HepG2 (cell line): ENCODE measurements around the gene DHTKD1. TPM values are rescaled to one million over a fixed set of nuclear protein-coding genes. Genes with fewer than 3 reads are reported as not detected.

Experiments used
- AGO2 ChIP-seq: fragments of 200-400 bp; formaldehyde crosslinking; optimal IDR thresholded peaks from 2 replicates; pipeline ENCODE3; 2017; ENCODE audit warnings: mild to moderate bottlenecking, low read depth, low read length, moderate library complexity
- ARNTL ChIP-seq: sonication (generic); formaldehyde crosslinking; IDR thresholded peaks from 2 replicates; pipeline ENCODE4 v1.4.0; 2020; ENCODE audit warnings: mild to moderate bottlenecking, missing genetic modification reagents
- CREB1 ChIP-seq, 2 experiments: fragments of 450-650 bp in 1 of 2; IDR thresholded peaks; 2 replicates each; pipeline ENCODE4 v1.6.1; 2016 to 2017; ENCODE audit warnings: control low read depth in 1 of 2, mild to moderate bottlenecking in 1 of 2, missing compliant biosample characterization in 1 of 2, missing genetic modification characterization in 1 of 2
- ELF1 ChIP-seq: sonication (generic); formaldehyde crosslinking; IDR thresholded peaks from 2 replicates; pipeline ENCODE4 v1.4.0; 2020; ENCODE audit warnings: missing genetic modification reagents
- FOXP1 ChIP-seq, 2 experiments: fragments of 450-650 bp in 1 of 2; IDR thresholded peaks; 2 replicates each; pipeline ENCODE4 v1.6.1; 2017 to 2018; ENCODE audit warnings: antibody characterized with exemption in 1 of 2
- HDAC1 ChIP-seq: sonication (generic); formaldehyde crosslinking; IDR thresholded peaks from 2 replicates; pipeline ENCODE4 v1.5.1; 2020; ENCODE audit warnings: mild to moderate bottlenecking, missing genetic modification reagents
- IKZF5 ChIP-seq: IDR thresholded peaks from 2 replicates; pipeline ENCODE4 v1.6.1; 2018; ENCODE audit warnings: missing genetic modification reagents, mild to moderate bottlenecking, missing compliant biosample characterization
- KLF11 ChIP-seq: IDR thresholded peaks from 2 replicates; pipeline ENCODE4 v1.6.1; 2016; ENCODE audit warnings: missing compliant biosample characterization
- KLF12 ChIP-seq: sonication (generic); formaldehyde crosslinking; IDR thresholded peaks from 2 replicates; pipeline ENCODE4 v1.4.0; 2020; ENCODE audit warnings: missing genetic modification reagents, borderline replicate concordance
- MLX ChIP-seq: IDR thresholded peaks from 2 replicates; pipeline ENCODE4 v1.6.1; 2016
- RBFOX2 ChIP-seq: fragments of 200-400 bp; formaldehyde crosslinking; IDR thresholded peaks from 2 replicates; pipeline ENCODE4 v1.6.1; 2017; ENCODE audit warnings: low read depth, mild to moderate bottlenecking, low read length
- RXRA ChIP-seq: sonication (generic); formaldehyde crosslinking; IDR thresholded peaks from 2 replicates; pipeline ENCODE4 v1.5.1; 2020; ENCODE audit warnings: missing genetic modification reagents
- TFDP2 ChIP-seq: sonication (generic); formaldehyde crosslinking; IDR thresholded peaks from 2 replicates; pipeline ENCODE4 v1.4.0; 2020; ENCODE audit warnings: missing genetic modification reagents
- THAP11 ChIP-seq: IDR thresholded peaks from 2 replicates; pipeline ENCODE4 v1.6.1; 2016; ENCODE audit warnings: missing biosample characterization, missing genetic modification reagents
- ZBTB40 ChIP-seq, 2 experiments: fragments of 450-650 bp in 1 of 2; sonication (generic) in 1 of 2; formaldehyde crosslinking in 1 of 2; IDR thresholded peaks; 2 replicates each; pipeline versions ENCODE4 v1.6.1 to v1.8.0; 2016 to 2022; ENCODE audit warnings: antibody characterized with exemption in 1 of 2, mild to moderate bottlenecking in 1 of 2, missing genetic modification reagents in 1 of 2
- ZFP37 ChIP-seq: sonication (generic); formaldehyde crosslinking; IDR thresholded peaks from 2 replicates; pipeline ENCODE4 v1.4.0; 2020; ENCODE audit warnings: missing genetic modification reagents, borderline replicate concordance
- polyA plus RNA-seq, 8 experiments: library from polyadenylated mRNA; depleted of rRNA in 3 of 8; stranded (reverse) in 7 of 8; unstranded in 1 of 8; fragments of >200 nt; fragmentation: Illumina TruSeq in 4 of 8; extraction: Trizol in 4 of 8; gene quantifications; 2 replicates each; pipeline versions ENCODE4 v1.2.1 to v1.2.3, GENCODE V29; 2011 to 2016; ENCODE audit warnings: low read depth in 4 of 8, missing spikeins in 1 of 8, mixed read lengths in 1 of 8; ENCODE audit not compliant: insufficient read depth in 1 of 8
- total RNA-seq, 5 experiments: library from RNA; depleted of rRNA; stranded (reverse); fragments of >200 nt; fragmentation: Illumina TruSeq; extraction: Trizol; gene quantifications; 2 replicates each; pipeline ENCODE4 v1.2.3, GENCODE V29; 2016; ENCODE audit warnings: low read depth in 1 of 5

The DHTKD1 gene
- total and polyA plus RNA-seq, 2 of the 13 experiments (the other 11 are each of a cell fraction or from before 2014, with no cell fraction given) = 9.6 to 14.1 TPM

- TF ChIP-seq TFDP2 (CRISPR knock-in tag) = peak; percentile 83
- TF ChIP-seq CREB1 (IDR thresholded peaks at IDR 0.05) = 0 out of 2 replicates have a peak, but pooled peaks have one; percentile 52
- peak; percentile 57; the same call in 1 of the 2 replicates for TF ChIP-seq CREB1 (CRISPR knock-in tag; IDR thresholded peaks at IDR 0.05)
- TF ChIP-seq HDAC1 (CRISPR knock-in tag) = peak; percentile 73; the same call in 1 of the 2 replicates
- TF ChIP-seq ZFP37 (CRISPR knock-in tag) = no peak
- TF ChIP-seq FOXP1 (IDR thresholded peaks at IDR 0.05) = peak; percentile 80
- TF ChIP-seq FOXP1 (CRISPR knock-in tag; IDR thresholded peaks at IDR 0.05) = peak; percentile 84
- TF ChIP-seq AGO2 = peak; percentile 55
- peak; percentile 52; the same call in 1 of the 2 replicates for TF ChIP-seq IKZF5
- peak; percentile 82; the same call in 1 of the 2 replicates for TF ChIP-seq KLF12
- TF ChIP-seq ELF1 (CRISPR knock-in tag) = peak; percentile 81
- TF ChIP-seq MLX (CRISPR knock-in tag) = peak; percentile 60; the same call in 1 of the 2 replicates
- peak; percentile 66 for TF ChIP-seq THAP11 (CRISPR knock-in tag)
- TF ChIP-seq ARNTL (CRISPR knock-in tag) = no peak
- no peak for TF ChIP-seq ZBTB40 (IDR thresholded peaks at IDR 0.05)
- peak; percentile 5; the same call in 1 of the 2 replicates for TF ChIP-seq ZBTB40 (CRISPR knock-in tag; IDR thresholded peaks at IDR 0.05)
- TF ChIP-seq RXRA = 0 out of 2 replicates have a peak, but pooled peaks have one; percentile 18
- peak; percentile 92 for TF ChIP-seq RBFOX2
- TF ChIP-seq KLF11 (CRISPR knock-in tag) = peak; percentile 71; the same call in 1 of the 2 replicates
These were observed at the start of gene DHTKD1 (continued) for GRCh38 chr10:12068449-12069269.
